GM10266 (cell line): ENCODE measurements around the gene NR6A1.

Source experiments
- DNase-seq: peaks from one replicate; pipeline ENCODE4 v3.0.0; 2012; ENCODE audit errors: extremely low spot score
- CTCF ChIP-seq: IDR thresholded peaks from 2 replicates; pipeline ENCODE4 v1.5.1; 2012; ENCODE audit warnings: mild to moderate bottlenecking, low read depth; ENCODE audit not compliant: control insufficient read depth, insufficient read depth; ENCODE audit errors: missing control alignments

NR6A1 gene

GRCh38 chr9:124482431-124483031 is 288.6 kb downstream of the NR6A1 start:
- no peak for TF ChIP-seq CTCF
- DNase-seq = no peak

- TF ChIP-seq CTCF = no peak
- DNase-seq = no peak
Measured at GRCh38 chr9:124481115-124481514, 290.0 kb downstream of the NR6A1 start.

- peak; percentile 59 for TF ChIP-seq CTCF
- DNase-seq = peak; percentile 88
Measured at GRCh38 chr9:124480621-124480981, 290.5 kb downstream of the NR6A1 start.

GRCh38 chr9:124479947-124480620 is 291.0 kb downstream of the NR6A1 start:
- no peak for DNase-seq
- no peak for TF ChIP-seq CTCF

GRCh38 chr9:124479371-124479770 is 291.7 kb downstream of the NR6A1 start:
- no peak for TF ChIP-seq CTCF
- DNase-seq = no peak

- no peak for TF ChIP-seq CTCF
Measured at GRCh38 chr9:124478354-124478753, 292.8 kb downstream of the NR6A1 start.

GRCh38 chr9:124477648-124478285 is 293.3 kb downstream of the NR6A1 start:
- TF ChIP-seq CTCF = no peak
- no peak for DNase-seq

More at GRCh38 chr9:124478354-124478753, 292.8 kb downstream of the NR6A1 start:
- no peak for DNase-seq
